Measurements from ENCODE around the gene ARID1B.

- TF ChIP-seq CTCF (IDR thresholded peaks at IDR 0.05): no peak
- TF ChIP-seq EZH2 (IDR thresholded peaks at IDR 0.05; ENCODE audit: borderline replicate concordance, insufficient read depth, low read depth, low read length, poor library complexity, severe bottlenecking): no peak
These were observed 127.2 kb downstream of the ARID1B start for GRCh38 chr6:156904176-156904967.
